Ovary (tissue), 9 donors: ENCODE measurements around the gene PRPF38A. TPM values are rescaled to one million over a fixed set of nuclear protein-coding genes. Genes with fewer than 3 reads are reported as not detected.

Experiments used
- DNase-seq, 5 donors: peaks; one replicate each; pipeline ENCODE4 v3.0.0-alpha.2; 2019 to 2020
- H3K27ac ChIP-seq, 2 donors: fragments of 200-600 bp; one replicate each; pipeline versions ENCODE4 v1.5.1 to v1.8.0; 2019 to 2022
- H3K27me3 ChIP-seq: fragments of 200-600 bp; one replicate; pipeline ENCODE4 v1.8.0; 2022
- H3K36me3 ChIP-seq: fragments of 200-600 bp; sonication (generic); one replicate; pipeline ENCODE4 v1.5.1; 2019
- H3K4me1 ChIP-seq: one replicate; pipeline ENCODE4 v1.8.1; 2013; ENCODE audit warnings: mild to moderate bottlenecking, moderate library complexity; ENCODE audit not compliant: insufficient read depth
- H3K4me3 ChIP-seq: fragments of 200-600 bp; sonication (generic); one replicate; pipeline ENCODE4 v1.5.1; 2017
- H3K9me3 ChIP-seq, 2 donors: fragments of 200-600 bp in 1 of 2; sonication (generic) in 1 of 2; one replicate each; pipeline versions ENCODE4 v1.5.1 to v1.8.1; 2013 to 2019; ENCODE audit warnings: mild to moderate bottlenecking in 1 of 2, moderate library complexity in 1 of 2
- CTCF ChIP-seq, 3 donors: fragments of 450-650 bp in 2 of 3; fragments of 200-600 bp in 1 of 3; IDR thresholded peaks; one replicate each; pipeline versions ENCODE4 v1.5.1 to v1.8.0; 2016 to 2022; ENCODE audit warnings: antibody characterized with exemption in 3 of 3, mild to moderate bottlenecking in 1 of 3
- EP300 ChIP-seq: sonication (generic); formaldehyde crosslinking; IDR thresholded peaks from one replicate; pipeline ENCODE4 v1.6.1; 2017; ENCODE audit warnings: antibody characterized with exemption
- POLR2A ChIP-seq: fragments of 450-650 bp; IDR thresholded peaks from one replicate; pipeline ENCODE4 v1.6.1; 2017; ENCODE audit warnings: antibody characterized with exemption, mild to moderate bottlenecking, moderate library complexity
- WGBS, 3 donors: extraction: QIAGEN DNeasy Blood & Tissue Kit in 1 of 3; methylation state at CpG; one replicate each; pipeline versions ENCODE4 v1.1.5 to v1.1.7; 2013 to 2017; 5-methylcytosine and 5-hydroxymethylcytosine counted together
- intact Hi-C, 4 donors: fragments of 100-400 bp; cut with DNase I; formaldehyde crosslinking; loops; one replicate each; pipeline versions ENCODE4 v1.11.0 to v1.15.1; 2022 to 2023
- polyA plus RNA-seq, 2 donors: library from polyadenylated mRNA; stranded (reverse); fragments of 200-250 nt in 1 of 2; fragments of 350-450 nt in 1 of 2; fragmentation: Illumina TruSeq in 1 of 2; extraction: RNeasy Lipid Tissue Mini Kit (QIAGEN cat#74804) in 1 of 2; gene quantifications; one replicate each; pipeline ENCODE4 v1.2.3, GENCODE V29; 2013 to 2014
- total RNA-seq, 7 donors: library from RNA; depleted of rRNA in 2 of 7; stranded (reverse); fragments of >200 nt in 2 of 7; fragmentation: NEBNext Ultra II Directional in 3 of 7; extraction: Animal tissue kit (Norgen Biotek cat#: 25700) in 3 of 7; gene quantifications; one replicate each; pipeline versions ENCODE4 v1.1.0 to v1.2.4, GENCODE V29; 2016 to 2023
- donor health status: DM: no; HTN: no; CAD: no; lungs with moderate emphysema.
- donor health status: DM: no; HTN: no; CAD: no.
- donor health status: Bipolar disorder and iron deficiency.
- donor health status: DM: yes; HTN: yes; CAD: no.
- donor health status: DM: no; HTN: no; CAD: no.
- donor health status: DM: yes; HTN: yes; CAD: no.

The PRPF38A gene
- total and polyA plus RNA-seq, 9 donors: 17.7 to 66.0 (median 51.2) TPM

GRCh38 chr1:52455686-52456085 is 51.3 kb downstream of the PRPF38A start:
- WGBS, 3 donors: 95 to 97% (median 97%) methylated on average over 2 of the region's 2 CpGs

GRCh38 chr1:52460694-52461093 is 56.3 kb downstream of the PRPF38A start:
- intact Hi-C loops: no loop called here
- DNase-seq: no peak
- no peaks in the 10 kb centered on the region for H3K27me3 ChIP-seq
- no peaks in the 10 kb centered on the region for H3K9me3 ChIP-seq
- no peaks in the 10 kb centered on the region for H3K4me1 ChIP-seq
- H3K27ac ChIP-seq: no peak overlapping the region
- 92 to 96% (median 95%) methylated on average over 1 of the region's 1 CpG for WGBS, 3 donors
- no peak overlapping the region for H3K4me3 ChIP-seq
- H3K36me3 ChIP-seq: no peaks in the 10 kb centered on the region
- TF ChIP-seq CTCF (IDR thresholded peaks at IDR 0.05): no peak
- TF ChIP-seq POLR2A: no peak

More at GRCh38 chr1:52455686-52456085, 51.3 kb downstream of the PRPF38A start:
- no peaks in the 10 kb centered on the region for H3K9me3 ChIP-seq
- H3K4me3 ChIP-seq: no peak overlapping the region
- intact Hi-C loops: no loop called here
- H3K4me1 ChIP-seq: no peaks in the 10 kb centered on the region
- TF ChIP-seq POLR2A (no peak), CTCF (IDR thresholded peaks at IDR 0.05) (no peak), EP300 (no peak)
- H3K27ac ChIP-seq: no peak overlapping the region
- no peaks in the 10 kb centered on the region for H3K27me3 ChIP-seq
- no peak for DNase-seq
- no peaks in the 10 kb centered on the region for H3K36me3 ChIP-seq

- no peaks in the 10 kb centered on the region for H3K36me3 ChIP-seq
- 87 to 93% (median 90%) methylated on average over 1 of the region's 1 CpG for WGBS, 3 donors
Measured at GRCh38 chr1:52461821-52462220, 57.4 kb downstream of the PRPF38A start.

DNA sequence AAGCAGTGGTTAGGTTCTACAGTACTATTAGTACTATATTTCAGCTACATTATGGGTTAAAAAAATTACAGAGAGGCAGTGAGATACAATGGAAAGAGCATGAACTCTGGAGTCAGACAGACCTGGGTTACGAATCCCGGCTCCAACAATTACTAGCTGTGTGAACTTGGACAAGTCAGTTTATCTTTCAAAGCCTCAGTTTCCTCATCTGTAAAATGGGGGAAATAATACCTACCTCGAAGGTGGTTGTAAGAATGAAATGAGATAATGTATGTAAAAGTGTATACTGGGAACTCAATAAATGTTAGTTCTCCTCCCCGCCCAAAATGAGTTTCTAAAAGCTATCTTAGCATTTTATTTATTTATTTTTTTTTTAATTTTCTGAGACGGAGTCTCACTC is 59.5 kb downstream of the PRPF38A start:
- TF ChIP-seq EP300: no peak
- TF ChIP-seq CTCF (IDR thresholded peaks at IDR 0.05): no peak
- TF ChIP-seq POLR2A: no peak
- Histone ChIP-seq H3K36me3 (no peaks in the 10 kb centered on the region), H3K4me3 (no peak overlapping the region), H3K27me3 (no peaks in the 10 kb centered on the region), H3K27ac (no peak overlapping the region), H3K9me3 (no peaks in the 10 kb centered on the region), H3K4me1 (no peaks in the 10 kb centered on the region)
- no peak for DNase-seq
- 95 to 97% (median 95%) methylated on average over 5 of the region's 5 CpGs for WGBS, 3 donors
- intact Hi-C loops: no loop called here

More at GRCh38 chr1:52461821-52462220, 57.4 kb downstream of the PRPF38A start:
- H3K4me1 ChIP-seq: no peaks in the 10 kb centered on the region
- intact Hi-C loops: no loop called here
- no peaks in the 10 kb centered on the region for H3K27me3 ChIP-seq
- DNase-seq: no peak
- H3K4me3 ChIP-seq: no peak overlapping the region
- TF ChIP-seq POLR2A (no peak), CTCF (IDR thresholded peaks at IDR 0.05) (no peak), EP300 (no peak)
- H3K9me3 ChIP-seq: no peaks in the 10 kb centered on the region
- no peak overlapping the region for H3K27ac ChIP-seq

DNA sequence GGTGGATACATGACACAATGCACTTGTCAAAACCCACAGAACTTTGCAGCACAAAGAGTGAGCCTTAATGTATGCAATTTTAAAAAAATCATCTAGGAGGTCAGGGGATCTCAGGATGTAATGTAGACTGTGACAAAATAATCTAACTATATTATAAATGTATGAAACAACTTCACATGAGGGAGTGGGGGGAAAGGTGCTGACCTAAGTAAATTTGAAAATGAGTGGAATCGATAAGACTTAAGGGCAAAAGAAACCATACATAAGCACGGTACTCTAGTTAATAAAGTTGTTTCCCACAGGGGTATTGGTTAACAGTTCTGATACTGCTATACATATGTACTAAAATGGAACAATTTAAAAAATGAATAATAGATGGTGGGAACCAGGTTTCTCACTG is 64.7 kb downstream of the PRPF38A start:
- Histone ChIP-seq H3K27ac (no peak overlapping the region), H3K27me3 (no peaks in the 10 kb centered on the region), H3K36me3 (no peaks in the 10 kb centered on the region), H3K4me3 (no peak overlapping the region), H3K9me3 (no peaks in the 10 kb centered on the region), H3K4me1 (no peaks in the 10 kb centered on the region)
- no peak for DNase-seq
- no peak for TF ChIP-seq POLR2A
- TF ChIP-seq CTCF (IDR thresholded peaks at IDR 0.05): no peak
- no peak for TF ChIP-seq EP300
- WGBS, 3 donors: 96 to 99% (median 99%) methylated on average over 2 of the region's 2 CpGs
- intact Hi-C loops: no loop called here
